Adrenal gland (tissue), 12 donors: ENCODE measurements around the gene RTP2. TPM values are rescaled to one million over a fixed set of nuclear protein-coding genes. Genes with fewer than 3 reads are reported as not detected.

Experiments
- DNase-seq, 7 donors: peaks; one replicate each; pipeline ENCODE4 v3.0.0-alpha.2; 2019 to 2020
- H3K27ac ChIP-seq, 5 donors: fragments of 200-600 bp; sonication (generic) in 4 of 5; 1 replicate in 3 of 5; 2 replicates in 2 of 5; pipeline versions ENCODE4 v1.5.1 to v1.8.0; 2016 to 2020; ENCODE audit warnings: mild to moderate bottlenecking in 1 of 5
- H3K27me3 ChIP-seq: fragments of 200-600 bp; 2 replicates; pipeline ENCODE4 v1.8.0; 2021
- H3K36me3 ChIP-seq, 2 donors: fragments of 200-600 bp; replicated peaks in 1 of 2; 1 replicate in 1 of 2; 2 replicates in 1 of 2; pipeline versions ENCODE4 v1.5.1 to v1.8.0; 2018 to 2022
- H3K4me1 ChIP-seq, 2 donors: fragments of 200-600 bp; replicated peaks in 1 of 2; 1 replicate in 1 of 2; 2 replicates in 1 of 2; pipeline versions ENCODE4 v1.5.1 to v1.8.0; 2018 to 2021
- H3K4me3 ChIP-seq, 4 donors: fragments of 200-600 bp; sonication (generic) in 3 of 4; one replicate each; pipeline ENCODE4 v1.5.1; 2016 to 2018
- H3K9me3 ChIP-seq, 3 donors: fragments of 200-600 bp; sonication (generic) in 1 of 3; replicated peaks in 1 of 3; 1 replicate in 2 of 3; 2 replicates in 1 of 3; pipeline versions ENCODE4 v1.5.1 to v1.8.0; 2016 to 2021
- CTCF ChIP-seq, 6 experiments: fragments of 450-650 bp in 4 of 6; fragments of 200-600 bp in 2 of 6; sonication (generic) in 1 of 6; IDR thresholded peaks; 1 replicate in 5 of 6; 2 replicates in 1 of 6; pipeline versions ENCODE4 v1.5.1 to v1.8.0; 2016 to 2021; ENCODE audit warnings: antibody characterized with exemption in 6 of 6, mild to moderate bottlenecking in 2 of 6, moderate library complexity in 1 of 6
- POLR2A ChIP-seq, 2 donors: fragments of 450-650 bp; IDR thresholded peaks; one replicate each; pipeline ENCODE4 v1.6.1; 2017; ENCODE audit warnings: antibody characterized with exemption in 2 of 2, mild to moderate bottlenecking in 2 of 2, moderate library complexity in 1 of 2
- WGBS, 4 donors: extraction: QIAGEN DNeasy Blood & Tissue Kit in 2 of 4; methylation state at CpG; one replicate each; pipeline versions ENCODE4 v1.1.5 to v1.1.7; 2013 to 2017; 5-methylcytosine and 5-hydroxymethylcytosine counted together
- intact Hi-C, 2 donors: fragments of 100-400 bp; cut with DNase I; formaldehyde crosslinking; loops; one replicate each; pipeline versions ENCODE4 v1.14.1 to v1.15.0; 2022 to 2023
- polyA plus RNA-seq, 3 donors: library from polyadenylated mRNA; stranded (reverse); fragments of 200-250 nt in 2 of 3; fragments of 350-450 nt in 1 of 3; fragmentation: Illumina TruSeq in 1 of 3; extraction: RNeasy Lipid Tissue Mini Kit (QIAGEN cat#74804) in 1 of 3; gene quantifications; one replicate each; pipeline ENCODE4 v1.2.3, GENCODE V29; 2013 to 2014
- total RNA-seq, 9 donors: library from RNA; depleted of rRNA in 4 of 9; stranded (reverse); fragments of >200 nt in 4 of 9; fragments of 120-200 nt in 1 of 9; fragmentation: NEBNext Ultra II Directional in 1 of 9; extraction: Animal tissue kit (Norgen Biotek cat#: 25700) in 1 of 9; gene quantifications; one replicate each; pipeline versions ENCODE4 v1.1.0 to v1.2.4, GENCODE V29; 2013 to 2023
- donor health status: healthy with polysubstance abuse.
- donor health status: Bipolar disorder and iron deficiency.
- donor health status: DM: yes; HTN: yes; CAD: no.
- donor health status: DM: no; HTN: no; CAD: no.
- donor health status: DM: no; HTN: no; CAD: no.
- donor health status: DM: yes; HTN: yes; CAD: no.

Gene RTP2
- total and polyA plus RNA-seq, 12 donors: 0.28 TPM; not detected in 11

DNA sequence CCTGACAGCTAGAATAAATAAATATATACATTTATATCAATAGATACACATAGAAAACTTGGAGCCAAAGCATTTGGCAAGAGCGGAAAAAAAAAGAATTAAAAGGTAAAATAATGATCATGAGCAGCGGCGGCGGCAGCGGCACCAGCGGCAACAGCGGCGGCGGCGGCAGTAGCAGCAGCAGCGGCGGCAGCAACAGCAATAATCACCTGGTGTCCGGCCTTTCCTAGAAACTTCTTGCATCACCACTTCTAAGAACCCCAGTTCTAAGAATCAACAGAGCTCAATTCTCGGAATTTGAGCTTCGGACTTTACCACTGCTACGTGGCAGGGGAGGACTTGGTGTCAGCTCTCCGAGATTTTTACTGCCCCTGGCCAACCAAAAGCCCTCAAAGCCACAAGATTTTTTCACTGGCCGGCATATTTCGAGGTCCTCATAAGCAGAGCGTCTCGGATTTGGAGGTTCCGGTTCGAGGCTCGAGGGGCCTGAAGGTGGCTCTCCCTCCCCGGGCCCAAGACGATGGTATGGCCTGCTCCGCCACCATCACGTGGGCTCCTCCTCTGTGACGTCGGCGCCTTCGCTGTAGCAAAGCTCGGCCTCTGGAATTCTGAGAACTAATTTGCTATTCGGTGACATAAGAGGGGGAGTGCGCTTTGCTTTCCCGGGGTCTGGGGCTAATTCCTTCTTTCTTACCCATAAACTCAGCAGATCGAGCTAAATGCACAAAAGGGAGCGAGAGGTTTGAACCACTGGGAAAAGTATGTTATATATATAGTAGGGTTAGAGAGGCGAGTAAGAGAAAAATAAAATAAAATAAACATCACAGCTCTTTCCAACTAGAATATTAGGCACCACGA, 43.1 kb upstream of the RTP2 start, which contains the start of gene BCL6:
TSS of gene BCL6 (minus strand) at position 268 of the 858 bp plus-strand sequence. CDS start 11,775 bp downstream, outside the sequence.
- TF ChIP-seq CTCF (IDR thresholded peaks at IDR 0.05) (peak in 3 of 6 experiments; percentile 5 to 27 (median 8)), POLR2A (IDR thresholded peaks at IDR 0.05) (peak; percentile 98)
- peak; percentile 91 to 98 (median 96) for DNase-seq
- Histone ChIP-seq H3K4me1 (peaks cover 23 to 30% of the 10 kb centered on the region in 2 donors), H3K36me3 (no peaks in the 10 kb centered on the region), H3K9me3 (no peaks in the 10 kb centered on the region), H3K4me3 (peak within 1 kb of the TSS; percentile 73 to 99 (median 82)), H3K27ac (peak within 1 kb of the TSS; percentile 98 to 100 (median 99)), H3K27me3 (no peaks in the 10 kb centered on the region)
- intact Hi-C loops: loop anchor here (5.0 to 10.0 kb wide), 2 partner anchors 292 to 539 kb away; no protein-coding TSS in a partner anchor
- 0 to 1% (median 0%) methylated on average over 28 to 40 of the region's 40 CpGs for WGBS, 4 donors

- H3K27ac ChIP-seq: peak overlapping the region; percentile 98 to 100 (median 99)
- H3K27me3 ChIP-seq: no peaks in the 10 kb centered on the region
- WGBS, 4 donors: 0 to 1% (median 0%) methylated on average over 48 to 55 of the region's 55 CpGs
- no peaks in the 10 kb centered on the region for H3K36me3 ChIP-seq
- peak; percentile 58 to 82 (median 71) for DNase-seq
- peaks cover 26 to 30% of the 10 kb centered on the region in 2 donors for H3K4me1 ChIP-seq
- peak overlapping the region; percentile 73 to 99 (median 82) for H3K4me3 ChIP-seq
- no peaks in the 10 kb centered on the region for H3K9me3 ChIP-seq
- peak in 1 of 2 donors; percentile 56 for TF ChIP-seq POLR2A (IDR thresholded peaks at IDR 0.05)
- no peak for TF ChIP-seq CTCF (IDR thresholded peaks at IDR 0.05)
- intact Hi-C loops: loop anchor here (5.0 to 10.0 kb wide), 4 partner anchors 293 to 1213 kb away; no protein-coding TSS in a partner anchor
Observed at GRCh38 chr3:187744169-187745151, 42.1 kb upstream of the RTP2 start.

DNA sequence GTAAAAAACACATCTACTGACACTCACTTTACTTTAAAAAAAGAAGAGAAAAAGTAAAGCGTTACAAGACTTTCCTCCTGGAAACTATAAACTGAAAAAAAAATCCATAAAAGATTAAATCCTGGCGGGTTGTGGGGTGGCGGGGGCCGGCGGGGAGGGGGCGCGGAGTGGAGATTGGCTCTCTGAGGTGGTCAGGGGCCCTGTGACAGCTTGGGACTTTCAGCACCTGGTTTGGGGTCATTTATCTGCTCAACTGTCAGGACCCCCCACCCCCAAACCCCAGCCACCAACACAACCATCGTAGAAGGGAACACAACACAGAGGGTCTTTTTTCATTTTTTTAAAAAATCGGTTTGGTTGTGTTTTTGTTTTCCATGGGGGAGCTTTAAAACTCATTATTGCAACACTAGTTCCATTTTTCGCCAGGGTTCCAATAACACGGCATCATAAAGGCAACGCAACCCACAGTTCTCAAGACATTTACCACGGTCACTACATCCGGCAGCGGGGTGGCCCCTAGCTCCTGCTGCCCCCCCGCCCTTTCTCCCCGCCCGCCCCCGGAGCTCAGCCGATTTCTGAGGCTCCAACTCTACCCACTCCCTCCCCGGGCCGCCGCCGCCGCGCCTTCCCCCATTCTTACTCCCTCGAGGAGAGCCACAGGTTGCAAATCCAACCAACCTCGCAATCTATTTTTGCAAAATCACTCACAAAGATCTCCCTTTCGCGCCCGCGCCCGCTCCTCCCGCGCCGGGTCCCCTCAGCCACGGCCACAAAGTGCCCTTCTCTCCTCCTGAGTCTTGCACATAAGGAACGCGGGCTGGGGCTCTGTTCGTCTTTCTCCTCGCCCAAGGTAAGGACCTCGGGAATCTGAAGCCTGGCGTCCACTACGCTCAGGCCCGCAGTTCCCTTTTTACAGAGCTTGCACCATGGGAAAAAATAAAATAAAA, 41.1 kb upstream of the RTP2 start:
- WGBS, 4 donors: 1 to 3% (median 3%) methylated on average over 39 to 45 of the region's 45 CpGs
- H3K4me1 ChIP-seq: peaks cover 27 to 31% of the 10 kb centered on the region in 2 donors
- TF ChIP-seq POLR2A (IDR thresholded peaks at IDR 0.05) (peak; percentile 52 to 78), CTCF (IDR thresholded peaks at IDR 0.05) (no peak)
- H3K27me3 ChIP-seq: no peaks in the 10 kb centered on the region
- H3K9me3 ChIP-seq: no peaks in the 10 kb centered on the region
- intact Hi-C loops: loop anchor here (5.0 to 10.0 kb wide), 3 partner anchors 541 to 1214 kb away; no protein-coding TSS in a partner anchor
- DNase-seq: peak; percentile 72 to 85 (median 80)
- no peaks in the 10 kb centered on the region for H3K36me3 ChIP-seq
- H3K27ac ChIP-seq: peak overlapping the region; percentile 98 to 100 (median 99)
- peak overlapping the region; percentile 46 to 99 (median 78) for H3K4me3 ChIP-seq
